IPS-20b (cell line): ENCODE results near the gene LDLRAP1.
"Not testable (repeated sequence)": the region's sequence is repeated elsewhere in the genome, so short reads cannot be mapped to it uniquely, and the experiment has no call there.

ENCODE experiments used
- H3K27ac ChIP-seq: one replicate; pipeline ENCODE4 v1.5.1; 2013; ENCODE audit warnings: low read length
- H3K27me3 ChIP-seq: 2 replicates; pipeline ENCODE4 v1.6.1; 2013; ENCODE audit warnings: mild to moderate bottlenecking, low read length, inconsistent platforms; ENCODE audit not compliant: insufficient read depth
- H3K36me3 ChIP-seq: 2 replicates; pipeline ENCODE4 v1.6.1; 2013; ENCODE audit warnings: low read depth, mild to moderate bottlenecking, inconsistent platforms, low read length, moderate library complexity; ENCODE audit not compliant: insufficient read depth
- H3K4me1 ChIP-seq: 2 replicates; pipeline ENCODE4 v1.6.1; 2013; ENCODE audit warnings: mild to moderate bottlenecking, control low read depth, inconsistent platforms, low read length, moderate library complexity; ENCODE audit not compliant: insufficient read depth
- H3K4me3 ChIP-seq: 2 replicates; pipeline ENCODE4 v1.5.1; 2013; ENCODE audit warnings: mild to moderate bottlenecking, low read length, inconsistent platforms
- H3K9ac ChIP-seq: 2 replicates; pipeline ENCODE4 v1.6.1; 2013; ENCODE audit warnings: low read depth, mild to moderate bottlenecking, inconsistent platforms, low read length, moderate library complexity
- H3K9me3 ChIP-seq: 2 replicates; pipeline ENCODE4 v1.6.1; 2013; ENCODE audit warnings: mild to moderate bottlenecking, low read depth, low read length, inconsistent platforms; ENCODE audit not compliant: insufficient read depth

Gene LDLRAP1

GRCh38 chr1:25588786-25589185 is 45.4 kb downstream of the LDLRAP1 start:
- not testable (repeated sequence) for H3K27ac ChIP-seq, H3K36me3 ChIP-seq, H3K27me3 ChIP-seq, H3K9me3 ChIP-seq
- peak overlapping the region; percentile 41; the same call in 1 of the 2 replicates for H3K9ac ChIP-seq
- H3K4me3 ChIP-seq, result peak overlapping the region; percentile 21; the same call in 1 of the 2 replicates
- peaks cover 17% of the 10 kb centered on the region for H3K4me1 ChIP-seq

- Histone ChIP-seq H3K4me3 (no peak overlapping the region), H3K36me3 (no peaks in the 10 kb centered on the region), H3K9me3 (no peaks in the 10 kb centered on the region), H3K27me3 (no peaks in the 10 kb centered on the region), H3K9ac (no peak overlapping the region), H3K27ac (no peak overlapping the region), H3K4me1 (peaks cover 17% of the 10 kb centered on the region)
Measured at GRCh38 chr1:25590096-25590824, 46.9 kb downstream of the LDLRAP1 start.

- H3K4me3 ChIP-seq, result no peak overlapping the region
- H3K4me1 ChIP-seq, result peaks cover under 1% of the 10 kb centered on the region; the same call in 1 of the 2 replicates
Measured at GRCh38 chr1:25593861-25594260, 50.5 kb downstream of the LDLRAP1 start.

GRCh38 chr1:25594971-25595370 is 51.6 kb downstream of the LDLRAP1 start:
- Histone ChIP-seq H3K9me3 (no peaks in the 10 kb centered on the region; the same call in 1 of the 2 replicates), H3K27me3 (no peaks in the 10 kb centered on the region), H3K9ac (no peak overlapping the region), H3K4me1 (no peaks in the 10 kb centered on the region), H3K4me3 (no peak overlapping the region), H3K27ac (no peak overlapping the region), H3K36me3 (no peaks in the 10 kb centered on the region)

More at GRCh38 chr1:25593861-25594260, 50.5 kb downstream of the LDLRAP1 start:
- no peaks in the 10 kb centered on the region for H3K36me3 ChIP-seq
- no peaks in the 10 kb centered on the region for H3K27me3 ChIP-seq
- H3K9ac ChIP-seq, result no peak overlapping the region
- H3K27ac ChIP-seq, result no peak overlapping the region
- no peaks in the 10 kb centered on the region; the same call in 1 of the 2 replicates for H3K9me3 ChIP-seq

GRCh38 chr1:25596641-25597040 is 53.2 kb downstream of the LDLRAP1 start:
- not testable (repeated sequence) for H3K4me1 ChIP-seq, H3K9me3 ChIP-seq, H3K27ac ChIP-seq, H3K9ac ChIP-seq, H3K27me3 ChIP-seq, H3K4me3 ChIP-seq, H3K36me3 ChIP-seq

- Histone ChIP-seq H3K27me3 (no peaks in the 10 kb centered on the region), H3K36me3 (no peaks in the 10 kb centered on the region)
Measured at GRCh38 chr1:25598879-25599278, 55.5 kb downstream of the LDLRAP1 start.

GRCh38 chr1:25599969-25600610 is 56.7 kb downstream of the LDLRAP1 start:
- no peak overlapping the region for H3K27ac ChIP-seq
- no peaks in the 10 kb centered on the region for H3K36me3 ChIP-seq
- no peaks in the 10 kb centered on the region for H3K27me3 ChIP-seq
- H3K4me3 ChIP-seq, result no peak overlapping the region
- no peaks in the 10 kb centered on the region for H3K4me1 ChIP-seq
- H3K9me3 ChIP-seq, result no peaks in the 10 kb centered on the region; the same call in 1 of the 2 replicates
- H3K9ac ChIP-seq, result no peak overlapping the region

More at GRCh38 chr1:25598879-25599278, 55.5 kb downstream of the LDLRAP1 start:
- no peaks in the 10 kb centered on the region; the same call in 1 of the 2 replicates for H3K9me3 ChIP-seq
- H3K4me3 ChIP-seq, result no peak overlapping the region
- no peak overlapping the region for H3K9ac ChIP-seq
- H3K4me1 ChIP-seq, result no peaks in the 10 kb centered on the region
- no peak overlapping the region for H3K27ac ChIP-seq

- H3K27ac ChIP-seq, H3K36me3 ChIP-seq, H3K9me3 ChIP-seq, H3K9ac ChIP-seq, H3K4me1 ChIP-seq, H3K27me3 ChIP-seq, H3K4me3 ChIP-seq: not testable (repeated sequence)
Measured at GRCh38 chr1:25600971-25601699, 57.7 kb downstream of the LDLRAP1 start.

- H3K9me3 ChIP-seq, H3K9ac ChIP-seq, H3K4me3 ChIP-seq, H3K4me1 ChIP-seq, H3K27me3 ChIP-seq, H3K27ac ChIP-seq, H3K36me3 ChIP-seq: not testable (repeated sequence)
Measured at GRCh38 chr1:25603779-25604538, 60.6 kb downstream of the LDLRAP1 start.

- Histone ChIP-seq H3K9me3 (no peaks in the 10 kb centered on the region), H3K27ac (no peak overlapping the region), H3K4me1 (no peaks in the 10 kb centered on the region), H3K9ac (no peak overlapping the region), H3K4me3 (no peak overlapping the region), H3K27me3 (peaks cover 17% of the 10 kb centered on the region), H3K36me3 (no peaks in the 10 kb centered on the region)
Measured at GRCh38 chr1:25607123-25607522, 63.7 kb downstream of the LDLRAP1 start.

GRCh38 chr1:25608488-25609178 is 65.2 kb downstream of the LDLRAP1 start:
- Histone ChIP-seq H3K36me3 (no peaks in the 10 kb centered on the region), H3K27me3 (peaks cover 28% of the 10 kb centered on the region), H3K27ac (no peak overlapping the region), H3K9me3 (no peaks in the 10 kb centered on the region), H3K9ac (no peak overlapping the region), H3K4me3 (no peak overlapping the region), H3K4me1 (no peaks in the 10 kb centered on the region)
